ENCODE measurements around the gene IGHMBP2. TPM values are rescaled to one million over a fixed set of nuclear protein-coding genes. Genes with fewer than 3 reads are reported as not detected.
A peak's percentile ranks its signal among the peaks of the same experiment; 100 is the strongest.

The IGHMBP2 gene
- total RNA-seq, 6 experiments from 2014 or later = 5.8 to 21.2 (median 11.5) TPM

- Histone ChIP-seq H3K9me3 (no peaks in the 10 kb centered on the region), H3K4me1 (no peaks in the 10 kb centered on the region), H3K27me3 (no peaks in the 10 kb centered on the region), H3K4me3 (no peak overlapping the region), H3K36me3 (peaks cover 0 to 49% (median 16%) of the 10 kb centered on the region in 4 donors), H3K27ac (no peak overlapping the region)
- TF ChIP-seq CTCF (IDR thresholded peaks at IDR 0.05) (no peak), POLR2A (IDR thresholded peaks at IDR 0.05) (no peak)
- intact Hi-C loops (cut with DNase I) = no loop called here
- no peak for ATAC-seq
- no CpG with 5 or more reads among the region's 29 CpGs for WGBS (ENCODE audit: insufficient coverage, low coverage, low lambda C conversion rate, missing lambda C conversion rate)
- DNase-seq = peak in 1 of 3 donors; percentile 29
These were observed 32.0 kb downstream of the IGHMBP2 start for GRCh38 chr11:68935516-68936357.

GRCh38 chr11:68936358-68936636 is 32.6 kb downstream of the IGHMBP2 start:
- peak in 1 of 3 donors; percentile 31 for DNase-seq
- H3K4me3 ChIP-seq = no peak overlapping the region
- H3K27me3 ChIP-seq = no peaks in the 10 kb centered on the region
- no peaks in the 10 kb centered on the region for H3K9me3 ChIP-seq
- H3K4me1 ChIP-seq = no peaks in the 10 kb centered on the region
- intact Hi-C loops (cut with DNase I) = no loop called here
- 100% methylated on average over 1 of the region's 10 CpGs for WGBS (ENCODE audit: insufficient coverage, low coverage, low lambda C conversion rate, missing lambda C conversion rate)
- H3K27ac ChIP-seq = no peak overlapping the region
- no peak for ATAC-seq
- peaks cover 0 to 43% (median 14%) of the 10 kb centered on the region in 4 donors for H3K36me3 ChIP-seq
- no peak for TF ChIP-seq POLR2A (IDR thresholded peaks at IDR 0.05)
- no peak for TF ChIP-seq CTCF (IDR thresholded peaks at IDR 0.05)

GRCh38 chr11:68936676-68937620 is 33.3 kb downstream of the IGHMBP2 start:
- intact Hi-C loops (cut with DNase I) = no loop called here
- no peak for TF ChIP-seq CTCF (IDR thresholded peaks at IDR 0.05)
- no peak for TF ChIP-seq POLR2A (IDR thresholded peaks at IDR 0.05)
- Histone ChIP-seq H3K4me1 (no peaks in the 10 kb centered on the region), H3K27me3 (no peaks in the 10 kb centered on the region), H3K4me3 (no peak overlapping the region), H3K27ac (no peak overlapping the region), H3K36me3 (peaks cover 0 to 43% (median 13%) of the 10 kb centered on the region in 4 donors), H3K9me3 (no peaks in the 10 kb centered on the region)
- WGBS (ENCODE audit: insufficient coverage, low coverage, low lambda C conversion rate, missing lambda C conversion rate) = 100% methylated on average over 4 of the region's 29 CpGs
- DNase-seq = peak in 1 of 3 donors; percentile 35
- ATAC-seq = no peak

GRCh38 chr11:68938088-68938487 is 34.4 kb downstream of the IGHMBP2 start:
- TF ChIP-seq POLR2A (IDR thresholded peaks at IDR 0.05) = no peak
- TF ChIP-seq CTCF (IDR thresholded peaks at IDR 0.05) = no peak
- H3K4me1 ChIP-seq = no peaks in the 10 kb centered on the region
- ATAC-seq (no peak), DNase-seq (peak in 1 of 3 donors; percentile 31)
- no peaks in the 10 kb centered on the region for H3K9me3 ChIP-seq
- peaks cover 0 to 43% (median 13%) of the 10 kb centered on the region in 4 donors for H3K36me3 ChIP-seq
- H3K27ac ChIP-seq = no peak overlapping the region
- no peaks in the 10 kb centered on the region for H3K27me3 ChIP-seq
- no peak overlapping the region for H3K4me3 ChIP-seq
- intact Hi-C loops (cut with DNase I) = no loop called here
- WGBS (ENCODE audit: insufficient coverage, low coverage, low lambda C conversion rate, missing lambda C conversion rate) = 63% methylated on average over 3 of the region's 18 CpGs
